ENCODE data around the gene RNF4. TPM values are rescaled to one million over a fixed set of nuclear protein-coding genes. Genes with fewer than 3 reads are reported as not detected.
"Not testable (repeated sequence)": the region's sequence is repeated elsewhere in the genome, so short reads cannot be mapped to it uniquely, and the experiment has no call there.

RNF4 gene
- polyA plus RNA-seq, 3 donors = 28.8 to 41.3 (median 37.0) TPM

- H3K9ac ChIP-seq (ENCODE audit: insufficient read depth, low read length, poor library complexity, severe bottlenecking) = no peak overlapping the region
- H3K27me3 ChIP-seq (ENCODE audit: control insufficient read depth in 2 of 2, insufficient read depth in 2 of 2, low read length in 2 of 2) = no peaks in the 10 kb centered on the region
- TF ChIP-seq, protein P1, sequence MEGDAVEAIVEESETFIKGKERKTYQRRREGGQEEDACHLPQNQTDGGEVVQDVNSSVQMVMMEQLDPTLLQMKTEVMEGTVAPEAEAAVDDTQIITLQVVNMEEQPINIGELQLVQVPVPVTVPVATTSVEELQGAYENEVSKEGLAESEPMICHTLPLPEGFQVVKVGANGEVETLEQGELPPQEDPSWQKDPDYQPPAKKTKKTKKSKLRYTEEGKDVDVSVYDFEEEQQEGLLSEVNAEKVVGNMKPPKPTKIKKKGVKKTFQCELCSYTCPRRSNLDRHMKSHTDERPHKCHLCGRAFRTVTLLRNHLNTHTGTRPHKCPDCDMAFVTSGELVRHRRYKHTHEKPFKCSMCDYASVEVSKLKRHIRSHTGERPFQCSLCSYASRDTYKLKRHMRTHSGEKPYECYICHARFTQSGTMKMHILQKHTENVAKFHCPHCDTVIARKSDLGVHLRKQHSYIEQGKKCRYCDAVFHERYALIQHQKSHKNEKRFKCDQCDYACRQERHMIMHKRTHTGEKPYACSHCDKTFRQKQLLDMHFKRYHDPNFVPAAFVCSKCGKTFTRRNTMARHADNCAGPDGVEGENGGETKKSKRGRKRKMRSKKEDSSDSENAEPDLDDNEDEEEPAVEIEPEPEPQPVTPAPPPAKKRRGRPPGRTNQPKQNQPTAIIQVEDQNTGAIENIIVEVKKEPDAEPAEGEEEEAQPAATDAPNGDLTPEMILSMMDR (IDR thresholded peaks at IDR 0.05) = no peak
- Mint-ChIP-seq H3K27ac (peak overlapping the region in 2 of 7 donors; percentile 20 to 35), H3K27me3 (ENCODE audit: low read depth in 3 of 3) (no peaks in the 10 kb centered on the region), H3K4me1 (no peaks in the 10 kb centered on the region), H3K36me3 (peaks cover 67 to 79% of the 10 kb centered on the region in 2 donors), H3K9me3 (no peaks in the 10 kb centered on the region), H3K4me3 (no peak overlapping the region)
- no peak for DNase-seq
- no peaks in the 10 kb centered on the region for H3K4me1 ChIP-seq (ENCODE audit: control insufficient read depth in 1 of 2, insufficient read depth in 2 of 2, low read length in 2 of 2)
- intact Hi-C loops (cut with micrococcal nuclease) = no loop called here
- whole genome bisulfite sequencing (ENCODE audit: insufficient coverage) = 100% methylated on average over 9 of the region's 15 CpGs
- no peak overlapping the region for H3K4me3 ChIP-seq (replicated peaks in 1 of 3; ENCODE audit: low read depth in 2 of 3, low read length in 3 of 3)
- peaks cover 20% of the 10 kb centered on the region for H3K79me2 ChIP-seq (ENCODE audit: insufficient read depth, low read length)
- H2AFZ ChIP-seq (ENCODE audit: insufficient read depth, low read depth, low read length, poor library complexity, severe bottlenecking) = no peak overlapping the region
- H3K4me2 ChIP-seq (replicated peaks; ENCODE audit: extremely low read depth, low read length, poor library complexity, severe bottlenecking) = no peak overlapping the region
- peaks cover 70 to 87% of the 10 kb centered on the region in 2 donors for H3K36me3 ChIP-seq (replicated peaks in 1 of 2; ENCODE audit: control insufficient read depth in 1 of 2, insufficient read depth in 2 of 2, low read length in 2 of 2)
- H4K20me1 ChIP-seq (ENCODE audit: insufficient read depth, low read length) = peaks cover 55% of the 10 kb centered on the region
- H3K27ac ChIP-seq (ENCODE audit: low read depth in 1 of 2, low read length in 2 of 2) = peak overlapping the region in 1 of 2 donors; percentile 36
- no peaks in the 10 kb centered on the region for H3K9me3 ChIP-seq (replicated peaks in 1 of 2; ENCODE audit: control insufficient read depth in 1 of 2, insufficient read depth in 1 of 2, low read length in 2 of 2)
Observed at GRCh38 chr4:2512396-2513135, 43.7 kb downstream of the RNF4 start.

- Mint-ChIP-seq H3K27ac (peak overlapping the region in 1 of 7 donors; percentile 49), H3K36me3 (peaks cover 60 to 72% of the 10 kb centered on the region in 2 donors)
- H3K4me3 ChIP-seq (replicated peaks in 1 of 3; ENCODE audit: low read depth in 2 of 3, low read length in 3 of 3); H3K4me2 ChIP-seq (replicated peaks; ENCODE audit: extremely low read depth, low read length, poor library complexity, severe bottlenecking); H3K9me3 Mint-ChIP-seq; H3K27me3 ChIP-seq (ENCODE audit: control insufficient read depth in 2 of 2, insufficient read depth in 2 of 2, low read length in 2 of 2); DNase-seq; H3K9ac ChIP-seq (ENCODE audit: insufficient read depth, low read length, poor library complexity, severe bottlenecking); intact Hi-C loops (cut with micrococcal nuclease); H3K4me1 Mint-ChIP-seq; H3K27ac ChIP-seq (ENCODE audit: low read depth in 1 of 2, low read length in 2 of 2); H3K4me3 Mint-ChIP-seq; H2AFZ ChIP-seq (ENCODE audit: insufficient read depth, low read depth, low read length, poor library complexity, severe bottlenecking); H3K4me1 ChIP-seq (ENCODE audit: control insufficient read depth in 1 of 2, insufficient read depth in 2 of 2, low read length in 2 of 2); H3K27me3 Mint-ChIP-seq (ENCODE audit: low read depth in 3 of 3); H3K9me3 ChIP-seq (replicated peaks in 1 of 2; ENCODE audit: control insufficient read depth in 1 of 2, insufficient read depth in 1 of 2, low read length in 2 of 2): not testable (repeated sequence)
- peaks cover 43% of the 10 kb centered on the region for H4K20me1 ChIP-seq (ENCODE audit: insufficient read depth, low read length)
- H3K36me3 ChIP-seq (replicated peaks in 1 of 2; ENCODE audit: control insufficient read depth in 1 of 2, insufficient read depth in 2 of 2, low read length in 2 of 2) = peaks cover 65 to 80% of the 10 kb centered on the region in 2 donors
- WGBS (ENCODE audit: insufficient coverage) = 98% methylated on average over 6 of the region's 9 CpGs
- H3K79me2 ChIP-seq (ENCODE audit: insufficient read depth, low read length) = peaks cover 12% of the 10 kb centered on the region
Observed at GRCh38 chr4:2514193-2514592, 45.3 kb downstream of the RNF4 start.

DNA sequence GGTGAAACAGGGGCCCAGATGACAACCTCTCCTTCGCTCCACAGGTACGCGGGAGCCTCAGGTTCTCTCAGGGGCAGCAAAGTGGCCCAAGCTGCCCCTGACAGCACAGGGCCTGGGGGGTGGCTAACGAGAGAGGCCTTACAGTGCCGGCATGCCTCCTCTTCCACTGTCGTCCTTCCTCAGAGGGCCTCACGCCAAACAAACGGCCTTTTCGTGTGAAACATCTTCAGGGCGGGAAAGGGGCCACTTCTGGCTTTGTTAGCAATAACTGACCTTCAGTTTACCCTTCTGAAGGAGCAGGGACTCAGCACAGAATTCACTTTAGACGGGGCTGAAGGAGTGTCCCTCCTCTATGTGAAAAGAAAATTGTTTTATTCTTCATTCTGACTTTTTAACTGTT, 46.0 kb downstream of the RNF4 start:
- H3K27me3 Mint-ChIP-seq (ENCODE audit: low read depth in 3 of 3); H3K27ac ChIP-seq (ENCODE audit: low read depth in 1 of 2, low read length in 2 of 2); H3K27me3 ChIP-seq (ENCODE audit: control insufficient read depth in 2 of 2, insufficient read depth in 2 of 2, low read length in 2 of 2); H2AFZ ChIP-seq (ENCODE audit: insufficient read depth, low read depth, low read length, poor library complexity, severe bottlenecking); H3K4me1 ChIP-seq (ENCODE audit: control insufficient read depth in 1 of 2, insufficient read depth in 2 of 2, low read length in 2 of 2); H3K4me1 Mint-ChIP-seq; H3K9me3 ChIP-seq (replicated peaks in 1 of 2; ENCODE audit: control insufficient read depth in 1 of 2, insufficient read depth in 1 of 2, low read length in 2 of 2); DNase-seq; H3K9ac ChIP-seq (ENCODE audit: insufficient read depth, low read length, poor library complexity, severe bottlenecking); H3K4me2 ChIP-seq (replicated peaks; ENCODE audit: extremely low read depth, low read length, poor library complexity, severe bottlenecking); H3K79me2 ChIP-seq (ENCODE audit: insufficient read depth, low read length); intact Hi-C loops (cut with micrococcal nuclease); H3K9me3 Mint-ChIP-seq; H3K4me3 ChIP-seq (replicated peaks in 1 of 3; ENCODE audit: low read depth in 2 of 3, low read length in 3 of 3); H3K4me3 Mint-ChIP-seq: not testable (repeated sequence)
- Mint-ChIP-seq H3K36me3 (peaks cover 54 to 67% of the 10 kb centered on the region in 2 donors), H3K27ac (peak overlapping the region in 2 of 7 donors; percentile 33 to 68)
- WGBS (ENCODE audit: insufficient coverage) = 97% methylated on average over 8 of the region's 11 CpGs
- Histone ChIP-seq H3K36me3 (replicated peaks in 1 of 2; ENCODE audit: control insufficient read depth in 1 of 2, insufficient read depth in 2 of 2, low read length in 2 of 2) (peaks cover 58 to 72% of the 10 kb centered on the region in 2 donors), H4K20me1 (ENCODE audit: insufficient read depth, low read length) (peaks cover 35% of the 10 kb centered on the region)

Measured in CD14-positive monocyte (primary cell).